Smooth muscle cell (in vitro differentiated cells): ENCODE measurements around the gene S1PR3. TPM values are rescaled to one million over a fixed set of nuclear protein-coding genes. Genes with fewer than 3 reads are reported as not detected.

Source experiments
- DNase-seq: peaks from one replicate; lab custom pipeline; 2025; ENCODE audit not compliant: unreplicated experiment; lab: John Stamatoyannopoulos, UW
- H2AFZ ChIP-seq: fragments of 200-600 bp; sonication (generic); 2 replicates; pipeline ENCODE4 v1.6.0; 2016; ENCODE audit warnings: antibody characterized with exemption, low read depth, mild to moderate bottlenecking
- H3F3A ChIP-seq: fragments of 200-600 bp; sonication (generic); 2 replicates; pipeline ENCODE4 v1.6.0; 2017; ENCODE audit warnings: antibody characterized with exemption, low read depth
- H3K27ac ChIP-seq: fragments of 200-600 bp; sonication (generic); 2 replicates; pipeline ENCODE4 v1.5.1; 2016; ENCODE audit warnings: low read depth, mild to moderate bottlenecking
- H3K27me3 ChIP-seq: fragments of 200-600 bp; sonication (generic); 2 replicates; pipeline ENCODE4 v1.6.1; 2016; ENCODE audit warnings: low read depth, mild to moderate bottlenecking
- H3K36me3 ChIP-seq: fragments of 200-600 bp; sonication (generic); 2 replicates; pipeline ENCODE4 v1.5.1; 2016; ENCODE audit warnings: low read depth
- H3K4me1 ChIP-seq: fragments of 200-600 bp; sonication (generic); 2 replicates; pipeline ENCODE4 v1.5.1; 2016; ENCODE audit warnings: low read depth
- H3K4me2 ChIP-seq: fragments of 200-600 bp; sonication (generic); 2 replicates; pipeline ENCODE4 v1.6.0; 2016; ENCODE audit warnings: mild to moderate bottlenecking
- H3K4me3 ChIP-seq: fragments of 200-600 bp; sonication (generic); 2 replicates; pipeline ENCODE4 v1.5.1; 2016; ENCODE audit warnings: mild to moderate bottlenecking
- H3K79me2 ChIP-seq: fragments of 200-600 bp; sonication (generic); 2 replicates; pipeline ENCODE4 v1.6.0; 2016; ENCODE audit warnings: low read depth, mild to moderate bottlenecking
- H3K9ac ChIP-seq: fragments of 200-600 bp; sonication (generic); 2 replicates; pipeline ENCODE4 v1.6.0; 2016; ENCODE audit warnings: low read depth
- H3K9me3 ChIP-seq: fragments of 200-600 bp; sonication (generic); replicated peaks from 2 replicates; pipeline ENCODE4 v1.5.1; 2016; ENCODE audit warnings: low read depth
- H4K20me1 ChIP-seq: fragments of 200-600 bp; sonication (generic); 2 replicates; pipeline ENCODE4 v1.6.0; 2016; ENCODE audit warnings: low read depth
- WGBS: methylation state at CpG from one replicate; pipeline ENCODE4 v1.1.7; 2016; ENCODE audit warnings: low lambda C conversion rate; 5-methylcytosine and 5-hydroxymethylcytosine counted together
- polyA plus RNA-seq: library from polyadenylated mRNA; unstranded; fragments of >200 nt; fragmentation: Nextera tagmentation; extraction: Ambion mirVana; gene quantifications from 2 replicates; pipeline ENCODE4 v1.2.1, GENCODE V29; 2016
- total RNA-seq: library from RNA; depleted of rRNA; stranded (reverse); fragments of >200 nt; gene quantifications from 2 replicates; pipeline ENCODE4 v1.2.3, GENCODE V29; 2014
- TF ChIP-seq, protein P1 (sequence below): fragments of 200-600 bp; sonication (generic); IDR thresholded peaks from 2 replicates; pipeline ENCODE4 v1.5.1; 2017; ENCODE audit warnings: borderline replicate concordance, mild to moderate bottlenecking, antibody characterized with exemption; ENCODE audit not compliant: insufficient read depth, poor library complexity, severe bottlenecking

Gene S1PR3
- total and polyA plus RNA-seq, 2 experiments from 2014 or later: 184 to 246 TPM

DNA sequence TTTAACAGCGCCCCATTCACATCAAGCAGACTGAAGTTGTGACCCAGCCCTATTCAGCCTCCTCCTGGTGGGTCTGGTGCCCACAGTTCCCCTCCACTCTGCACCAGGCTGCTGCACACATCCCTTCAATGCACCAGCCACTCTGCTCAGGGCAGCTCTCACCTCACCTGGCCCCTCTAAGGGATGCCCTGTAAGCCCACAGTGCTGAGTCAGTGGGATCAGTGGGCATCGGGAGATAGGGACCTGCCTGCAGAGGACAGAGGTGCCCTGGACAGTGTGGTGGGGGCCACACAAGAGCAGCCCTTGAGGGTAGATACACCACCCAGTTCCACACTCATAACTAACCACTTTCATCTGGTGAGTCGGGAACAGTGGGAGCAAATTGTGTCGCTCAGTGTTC is 38.3 kb upstream of the S1PR3 start:
- Histone ChIP-seq H3K4me3 (no peak overlapping the region), H3K4me2 (peak overlapping the region; percentile 48), H3K36me3 (no peaks in the 10 kb centered on the region), H3F3A (no peaks in the 10 kb centered on the region), H3K27me3 (no peaks in the 10 kb centered on the region), H3K4me1 (peaks cover 14% of the 10 kb centered on the region), H3K9ac (no peak overlapping the region), H4K20me1 (no peaks in the 10 kb centered on the region), H2AFZ (no peak overlapping the region), H3K9me3 (no peaks in the 10 kb centered on the region), H3K27ac (peak overlapping the region; percentile 32), H3K79me2 (no peaks in the 10 kb centered on the region)
- DNase-seq: no peak
- 57% methylated on average over 4 of the region's 4 CpGs for WGBS
- TF ChIP-seq, protein P1, sequence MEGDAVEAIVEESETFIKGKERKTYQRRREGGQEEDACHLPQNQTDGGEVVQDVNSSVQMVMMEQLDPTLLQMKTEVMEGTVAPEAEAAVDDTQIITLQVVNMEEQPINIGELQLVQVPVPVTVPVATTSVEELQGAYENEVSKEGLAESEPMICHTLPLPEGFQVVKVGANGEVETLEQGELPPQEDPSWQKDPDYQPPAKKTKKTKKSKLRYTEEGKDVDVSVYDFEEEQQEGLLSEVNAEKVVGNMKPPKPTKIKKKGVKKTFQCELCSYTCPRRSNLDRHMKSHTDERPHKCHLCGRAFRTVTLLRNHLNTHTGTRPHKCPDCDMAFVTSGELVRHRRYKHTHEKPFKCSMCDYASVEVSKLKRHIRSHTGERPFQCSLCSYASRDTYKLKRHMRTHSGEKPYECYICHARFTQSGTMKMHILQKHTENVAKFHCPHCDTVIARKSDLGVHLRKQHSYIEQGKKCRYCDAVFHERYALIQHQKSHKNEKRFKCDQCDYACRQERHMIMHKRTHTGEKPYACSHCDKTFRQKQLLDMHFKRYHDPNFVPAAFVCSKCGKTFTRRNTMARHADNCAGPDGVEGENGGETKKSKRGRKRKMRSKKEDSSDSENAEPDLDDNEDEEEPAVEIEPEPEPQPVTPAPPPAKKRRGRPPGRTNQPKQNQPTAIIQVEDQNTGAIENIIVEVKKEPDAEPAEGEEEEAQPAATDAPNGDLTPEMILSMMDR: no peak

DNA sequence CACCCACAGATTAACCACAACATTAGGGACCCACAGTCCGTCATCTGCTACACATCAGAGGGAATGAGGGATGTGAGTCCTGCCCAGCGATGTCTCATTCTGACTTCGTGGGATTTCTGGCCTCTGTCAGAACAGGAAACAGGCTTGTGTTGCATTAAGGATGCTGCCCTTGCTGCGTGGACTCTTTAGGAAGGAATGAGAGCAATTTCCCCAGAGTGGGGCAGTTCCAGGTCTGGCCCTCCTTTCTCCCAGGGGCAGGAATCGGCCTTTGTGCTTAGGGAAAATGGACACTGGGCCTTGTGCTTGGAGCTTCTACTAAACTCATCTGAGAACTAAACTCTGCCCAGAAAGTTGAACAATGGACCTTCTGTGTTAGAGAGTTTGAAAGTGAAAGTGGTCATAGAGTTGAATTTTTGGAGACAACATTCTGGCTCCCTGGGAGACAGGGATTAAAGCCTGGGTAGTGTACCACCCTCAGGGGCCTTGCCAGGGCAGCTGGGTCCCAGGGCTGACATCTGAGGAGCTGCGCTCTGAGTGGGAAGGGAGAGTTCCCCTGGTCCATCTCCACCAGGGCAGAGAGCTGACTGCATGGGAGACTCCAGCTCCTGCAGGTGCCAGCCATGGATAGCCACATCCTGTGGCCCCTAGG is 37.8 kb upstream of the S1PR3 start:
- no peak for DNase-seq
- no peaks in the 10 kb centered on the region for H4K20me1 ChIP-seq
- H3K27me3 ChIP-seq: no peaks in the 10 kb centered on the region
- H3K4me2 ChIP-seq: peak overlapping the region; percentile 48
- no peaks in the 10 kb centered on the region for H3K9me3 ChIP-seq
- H3K4me1 ChIP-seq: peaks cover 14% of the 10 kb centered on the region
- 34% methylated on average over 6 of the region's 6 CpGs for WGBS
- H3K36me3 ChIP-seq: no peaks in the 10 kb centered on the region
- H3K4me3 ChIP-seq: no peak overlapping the region
- no peaks in the 10 kb centered on the region for H3K79me2 ChIP-seq
- H3K27ac ChIP-seq: peak overlapping the region; percentile 32
- H3F3A ChIP-seq: no peaks in the 10 kb centered on the region
- H3K9ac ChIP-seq: no peak overlapping the region
- no peak overlapping the region for H2AFZ ChIP-seq
- TF ChIP-seq, protein P1: no peak

- no peaks in the 10 kb centered on the region for H3K36me3 ChIP-seq
- no peaks in the 10 kb centered on the region for H3K79me2 ChIP-seq
- H2AFZ ChIP-seq: no peak overlapping the region
- 39% methylated on average over 2 of the region's 2 CpGs for WGBS
- H3K4me3 ChIP-seq: no peak overlapping the region
- no peaks in the 10 kb centered on the region for H4K20me1 ChIP-seq
- TF ChIP-seq, protein P1: no peak
- no peaks in the 10 kb centered on the region for H3F3A ChIP-seq
- no peaks in the 10 kb centered on the region for H3K27me3 ChIP-seq
- no peak overlapping the region for H3K27ac ChIP-seq
- peaks cover 14% of the 10 kb centered on the region for H3K4me1 ChIP-seq
- no peak overlapping the region for H3K9ac ChIP-seq
- H3K4me2 ChIP-seq: peak overlapping the region; percentile 48
- no peak for DNase-seq
- H3K9me3 ChIP-seq: no peaks in the 10 kb centered on the region
Observed at GRCh38 chr9:88954066-88954465, 37.2 kb upstream of the S1PR3 start.

DNA sequence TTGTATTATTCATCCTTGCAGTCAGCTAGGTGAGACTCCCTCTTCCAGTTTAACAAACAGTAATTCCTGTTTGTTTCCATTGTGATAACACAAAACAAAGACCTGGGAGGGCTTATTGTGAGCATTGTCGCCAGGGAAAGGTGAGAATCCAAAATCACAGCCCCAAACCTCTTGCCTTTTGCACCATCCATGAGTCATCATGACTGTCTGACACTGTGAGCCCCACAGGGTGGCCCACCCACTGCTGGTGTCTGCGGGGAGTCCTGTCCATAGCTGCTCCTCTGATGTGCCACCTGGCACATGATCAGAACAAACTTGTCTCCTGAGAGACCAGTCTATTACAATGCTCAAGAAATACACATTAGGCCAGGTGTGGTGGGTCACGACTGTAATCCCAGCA is 33.7 kb upstream of the S1PR3 start:
- TF ChIP-seq, protein P1: no peak
- DNase-seq: no peak
- H3K4me1 ChIP-seq: no peaks in the 10 kb centered on the region

More for the DNA sequence above, 33.7 kb upstream of the S1PR3 start:
- H2AFZ ChIP-seq: no peak overlapping the region
- H3K27ac ChIP-seq: no peak overlapping the region
- H3K4me3 ChIP-seq: no peak overlapping the region
- H3K9me3 ChIP-seq: no peaks in the 10 kb centered on the region
- H3K27me3 ChIP-seq: no peaks in the 10 kb centered on the region
- no peaks in the 10 kb centered on the region for H3F3A ChIP-seq
- 84% methylated on average over 3 of the region's 3 CpGs for WGBS
- H3K79me2 ChIP-seq: no peaks in the 10 kb centered on the region
- H4K20me1 ChIP-seq: no peaks in the 10 kb centered on the region
- no peaks in the 10 kb centered on the region for H3K36me3 ChIP-seq
- H3K4me2 ChIP-seq: no peak overlapping the region
- H3K9ac ChIP-seq: no peak overlapping the region
